Nephron progenitor cell (in vitro differentiated cells): ENCODE results near the gene NAA30.
A peak's percentile ranks its signal among the peaks of the same experiment; 100 is the strongest.

Experiments
- DNase-seq: peaks from one replicate; pipeline ENCODE4 v3.0.0; 2021
- H3K27ac Mint-ChIP-seq: 2 replicates; pipeline ENCODE4 v1.8.0; 2021; ENCODE audit warnings: mild to moderate bottlenecking, moderate library complexity, mixed read lengths
- H3K27me3 Mint-ChIP-seq: 2 replicates; pipeline ENCODE4 v1.8.0; 2021; ENCODE audit warnings: mild to moderate bottlenecking, low read depth, mixed read lengths; ENCODE audit not compliant: poor library complexity
- H3K36me3 Mint-ChIP-seq: 2 replicates; pipeline ENCODE4 v1.8.0; 2021; ENCODE audit warnings: low read depth, mixed read lengths
- H3K4me1 Mint-ChIP-seq: 2 replicates; pipeline ENCODE4 v1.8.0; 2021; ENCODE audit warnings: mixed read lengths
- H3K4me3 Mint-ChIP-seq: 2 replicates; pipeline ENCODE4 v1.8.0; 2021; ENCODE audit warnings: mild to moderate bottlenecking, moderate library complexity, mixed read lengths
- H3K9me3 Mint-ChIP-seq: 2 replicates; pipeline ENCODE4 v1.8.0; 2021; ENCODE audit warnings: mild to moderate bottlenecking, moderate library complexity, mixed read lengths
- TF ChIP-seq, protein P1 (sequence below): fragments of 200-600 bp; sonication (generic); IDR thresholded peaks from 2 replicates; pipeline ENCODE4 v1.5.0; 2021; ENCODE audit warnings: antibody characterized with exemption

The NAA30 gene

DNA sequence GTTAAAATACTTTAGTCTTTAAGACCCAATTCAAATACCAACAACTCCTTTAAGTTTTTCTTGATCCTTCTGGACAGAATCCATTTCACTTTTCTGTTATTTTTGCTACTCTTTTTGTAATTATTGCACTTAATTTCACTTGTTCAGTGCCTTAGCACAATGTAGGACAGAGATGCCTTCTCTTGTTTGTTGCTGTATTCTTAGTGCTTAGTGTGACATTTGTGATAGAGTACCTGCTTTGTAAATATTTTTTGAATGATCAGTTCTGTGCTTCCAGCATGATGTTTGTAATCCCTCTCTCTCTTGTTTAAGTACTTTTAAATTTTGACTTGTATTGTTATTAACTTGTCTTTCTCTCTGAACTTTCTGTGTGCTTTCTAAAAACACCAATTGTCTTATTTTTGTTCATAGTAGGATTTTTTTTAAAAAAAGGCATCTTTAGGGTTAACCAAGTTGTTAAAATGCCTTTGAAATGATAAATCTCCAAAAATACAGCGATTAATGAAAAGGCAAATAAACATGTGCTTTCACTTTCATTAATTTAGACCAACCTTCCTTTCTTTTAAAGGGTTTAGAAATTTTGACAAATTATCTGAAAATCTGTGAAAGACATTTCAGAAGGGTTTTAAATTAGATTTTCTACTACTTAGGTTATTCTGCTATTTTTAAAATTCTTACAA, 11.9 kb downstream of the NAA30 start:
- no peaks in the 10 kb centered on the region for H3K9me3 Mint-ChIP-seq
- H3K4me3 Mint-ChIP-seq = no peak overlapping the region
- DNase-seq = no peak
- H3K36me3 Mint-ChIP-seq = peaks cover 61% of the 10 kb centered on the region
- peak overlapping the region; percentile 9 for H3K27ac Mint-ChIP-seq
- H3K27me3 Mint-ChIP-seq = no peaks in the 10 kb centered on the region
- TF ChIP-seq, protein P1, sequence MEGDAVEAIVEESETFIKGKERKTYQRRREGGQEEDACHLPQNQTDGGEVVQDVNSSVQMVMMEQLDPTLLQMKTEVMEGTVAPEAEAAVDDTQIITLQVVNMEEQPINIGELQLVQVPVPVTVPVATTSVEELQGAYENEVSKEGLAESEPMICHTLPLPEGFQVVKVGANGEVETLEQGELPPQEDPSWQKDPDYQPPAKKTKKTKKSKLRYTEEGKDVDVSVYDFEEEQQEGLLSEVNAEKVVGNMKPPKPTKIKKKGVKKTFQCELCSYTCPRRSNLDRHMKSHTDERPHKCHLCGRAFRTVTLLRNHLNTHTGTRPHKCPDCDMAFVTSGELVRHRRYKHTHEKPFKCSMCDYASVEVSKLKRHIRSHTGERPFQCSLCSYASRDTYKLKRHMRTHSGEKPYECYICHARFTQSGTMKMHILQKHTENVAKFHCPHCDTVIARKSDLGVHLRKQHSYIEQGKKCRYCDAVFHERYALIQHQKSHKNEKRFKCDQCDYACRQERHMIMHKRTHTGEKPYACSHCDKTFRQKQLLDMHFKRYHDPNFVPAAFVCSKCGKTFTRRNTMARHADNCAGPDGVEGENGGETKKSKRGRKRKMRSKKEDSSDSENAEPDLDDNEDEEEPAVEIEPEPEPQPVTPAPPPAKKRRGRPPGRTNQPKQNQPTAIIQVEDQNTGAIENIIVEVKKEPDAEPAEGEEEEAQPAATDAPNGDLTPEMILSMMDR = no peak
- no peaks in the 10 kb centered on the region for H3K4me1 Mint-ChIP-seq

DNA sequence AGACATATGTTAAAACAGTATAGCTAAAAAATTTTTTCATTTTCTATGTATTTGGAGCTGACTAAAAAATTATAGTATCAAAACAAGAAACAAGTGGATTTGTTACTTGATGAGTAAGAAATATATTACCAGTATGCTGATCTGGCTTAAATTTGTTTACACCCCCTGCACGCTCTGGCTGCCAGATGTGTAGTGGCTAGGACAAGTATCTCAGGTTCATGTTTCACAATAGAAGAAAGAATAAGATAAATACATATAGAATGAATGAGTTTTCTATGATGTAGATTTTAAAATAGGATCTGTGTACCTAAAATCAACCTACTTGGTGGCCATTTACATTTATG, 13.1 kb downstream of the NAA30 start:
- Mint-ChIP-seq H3K9me3 (no peaks in the 10 kb centered on the region), H3K36me3 (peaks cover 69% of the 10 kb centered on the region), H3K27me3 (no peaks in the 10 kb centered on the region), H3K27ac (no peak overlapping the region), H3K4me3 (no peak overlapping the region), H3K4me1 (no peaks in the 10 kb centered on the region)
- DNase-seq = no peak
- TF ChIP-seq, protein P1 = no peak

DNA sequence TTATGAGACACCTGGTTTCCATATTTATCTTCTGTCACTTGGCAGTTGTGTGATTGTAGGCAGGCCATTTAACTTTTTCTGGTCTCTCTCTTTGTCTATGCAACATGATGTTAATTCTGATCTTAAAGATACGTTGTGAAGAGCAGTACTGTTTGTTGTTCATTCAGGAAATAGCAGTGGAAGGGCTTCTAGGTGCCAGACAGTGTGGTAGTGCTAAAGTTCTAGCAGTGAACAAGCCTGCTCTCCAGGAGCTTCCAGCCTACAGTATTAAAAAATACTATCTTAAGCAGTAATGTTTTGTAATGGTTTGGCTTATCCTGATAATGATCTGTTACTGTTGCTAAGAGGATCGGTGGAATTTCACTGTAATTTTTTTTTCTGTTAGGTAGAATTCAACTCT, 15.2 kb downstream of the NAA30 start:
- no peak for DNase-seq
- no peaks in the 10 kb centered on the region for H3K9me3 Mint-ChIP-seq
- no peak overlapping the region for H3K4me3 Mint-ChIP-seq
- TF ChIP-seq, protein P1 = no peak
- H3K4me1 Mint-ChIP-seq = no peaks in the 10 kb centered on the region
- H3K36me3 Mint-ChIP-seq = peaks cover 60% of the 10 kb centered on the region
- H3K27ac Mint-ChIP-seq = no peak overlapping the region
- no peaks in the 10 kb centered on the region for H3K27me3 Mint-ChIP-seq

DNA sequence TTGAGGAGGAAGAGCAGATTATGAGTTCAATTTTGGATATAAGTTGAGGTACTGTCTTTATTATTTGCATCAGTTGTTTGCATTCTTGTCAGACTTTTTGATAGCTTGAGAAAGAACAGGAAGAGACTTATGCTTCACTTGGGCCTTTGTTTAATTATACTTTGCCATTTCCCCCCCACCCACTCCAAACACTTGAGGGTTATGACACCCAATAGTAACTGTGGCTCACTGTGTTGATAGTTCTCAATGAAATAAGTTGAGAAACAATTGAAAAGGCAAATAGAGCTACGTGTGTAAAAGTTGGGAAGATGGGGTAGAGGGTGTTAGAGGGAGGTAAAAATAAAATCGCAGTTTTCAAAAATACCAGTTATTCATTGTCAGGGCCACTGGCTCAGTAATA, 17.7 kb downstream of the NAA30 start:
- Mint-ChIP-seq H3K36me3 (peaks cover 54% of the 10 kb centered on the region), H3K9me3 (no peaks in the 10 kb centered on the region), H3K4me1 (no peaks in the 10 kb centered on the region), H3K27ac (no peak overlapping the region), H3K4me3 (no peak overlapping the region), H3K27me3 (no peaks in the 10 kb centered on the region)
- TF ChIP-seq, protein P1 = no peak
- DNase-seq = no peak

DNA sequence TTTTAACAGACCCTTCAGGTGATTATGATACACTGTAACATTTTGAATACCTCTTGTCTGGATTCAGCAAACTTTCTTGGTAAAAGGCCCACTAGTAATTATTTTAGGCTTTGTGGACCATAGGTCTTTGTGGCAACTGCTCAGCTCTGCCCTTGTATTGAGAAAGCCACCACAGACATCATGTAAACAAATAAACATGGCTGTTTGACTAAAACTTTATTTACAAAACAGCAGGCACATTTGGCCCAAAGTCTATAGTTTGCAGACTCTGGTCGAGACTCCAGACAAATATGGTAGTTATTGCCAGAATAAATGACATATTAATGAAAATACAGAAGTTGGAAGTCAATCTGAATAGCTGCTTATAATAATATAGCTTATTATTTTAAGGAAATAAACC, 18.2 kb downstream of the NAA30 start:
- no peaks in the 10 kb centered on the region for H3K4me1 Mint-ChIP-seq
- H3K4me3 Mint-ChIP-seq = no peak overlapping the region
- no peaks in the 10 kb centered on the region for H3K27me3 Mint-ChIP-seq
- H3K36me3 Mint-ChIP-seq = peaks cover 48% of the 10 kb centered on the region
- H3K27ac Mint-ChIP-seq = no peak overlapping the region
- TF ChIP-seq, protein P1 = no peak
- H3K9me3 Mint-ChIP-seq = no peaks in the 10 kb centered on the region
- DNase-seq = no peak

DNA sequence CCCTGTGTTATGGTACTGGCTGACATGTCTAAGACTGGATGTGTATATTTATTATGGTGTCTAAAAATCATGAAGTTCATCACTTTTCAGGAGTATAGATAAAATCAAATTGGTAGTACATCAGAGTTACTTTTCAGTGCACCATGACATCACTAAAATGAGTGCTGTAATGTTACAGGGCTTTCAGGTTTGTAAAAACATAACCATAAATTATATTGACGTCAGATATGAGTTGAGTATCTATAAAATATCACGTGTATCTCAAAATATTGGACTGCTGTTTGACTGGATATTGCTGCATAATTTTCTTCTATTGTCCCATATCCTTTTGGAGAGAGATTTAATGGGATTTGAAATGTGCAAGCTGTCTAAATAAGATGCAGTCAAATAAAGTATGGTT, 22.0 kb downstream of the NAA30 start:
- Mint-ChIP-seq H3K36me3 (peaks cover 25% of the 10 kb centered on the region), H3K4me3 (no peak overlapping the region), H3K27ac (no peak overlapping the region), H3K27me3 (no peaks in the 10 kb centered on the region), H3K4me1 (no peaks in the 10 kb centered on the region), H3K9me3 (no peaks in the 10 kb centered on the region)
- TF ChIP-seq, protein P1 = no peak
- DNase-seq = no peak
